Uterus (tissue), 2 donors: Measurements from ENCODE around the gene SUPT7L.

Experiments used
- POLR2A ChIP-seq, 2 donors: fragments of 450-650 bp; IDR thresholded peaks; one replicate each; pipeline ENCODE4 v1.6.1; 2016; ENCODE audit warnings: antibody characterized with exemption in 2 of 2, mild to moderate bottlenecking in 1 of 2, moderate library complexity in 1 of 2
- TF ChIP-seq, protein P1 (sequence below), 4 experiments: fragments of 200-600 bp in 2 of 4; fragments of 450-650 bp in 2 of 4; sonication (generic) in 2 of 4; IDR thresholded peaks; one replicate each; pipeline ENCODE4 v1.5.1; 2016 to 2019; ENCODE audit warnings: antibody characterized with exemption in 4 of 4, mild to moderate bottlenecking in 2 of 4, moderate library complexity in 1 of 4

DNA sequence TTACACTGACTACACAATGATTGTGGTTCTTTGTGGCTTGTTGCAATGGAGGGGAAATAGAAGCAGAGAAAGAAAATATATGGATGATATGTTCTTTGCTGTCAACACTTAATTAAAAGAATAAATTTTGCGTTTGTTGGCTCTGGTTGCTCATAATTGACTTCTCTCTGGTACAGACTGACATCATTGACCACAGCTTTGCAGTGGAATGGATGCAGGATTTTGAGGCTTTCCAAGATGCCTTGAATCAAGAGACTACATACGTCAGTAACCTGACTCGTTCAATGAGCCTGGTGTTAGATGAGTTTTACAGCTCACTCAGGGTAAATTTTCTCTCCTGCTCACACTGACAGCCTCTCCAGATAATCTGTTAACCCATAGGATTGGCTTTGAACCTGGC, 24.7 kb downstream of the SUPT7L start:
- TF ChIP-seq POLR2A (IDR thresholded peaks at IDR 0.05): no peak
- TF ChIP-seq, protein P1, sequence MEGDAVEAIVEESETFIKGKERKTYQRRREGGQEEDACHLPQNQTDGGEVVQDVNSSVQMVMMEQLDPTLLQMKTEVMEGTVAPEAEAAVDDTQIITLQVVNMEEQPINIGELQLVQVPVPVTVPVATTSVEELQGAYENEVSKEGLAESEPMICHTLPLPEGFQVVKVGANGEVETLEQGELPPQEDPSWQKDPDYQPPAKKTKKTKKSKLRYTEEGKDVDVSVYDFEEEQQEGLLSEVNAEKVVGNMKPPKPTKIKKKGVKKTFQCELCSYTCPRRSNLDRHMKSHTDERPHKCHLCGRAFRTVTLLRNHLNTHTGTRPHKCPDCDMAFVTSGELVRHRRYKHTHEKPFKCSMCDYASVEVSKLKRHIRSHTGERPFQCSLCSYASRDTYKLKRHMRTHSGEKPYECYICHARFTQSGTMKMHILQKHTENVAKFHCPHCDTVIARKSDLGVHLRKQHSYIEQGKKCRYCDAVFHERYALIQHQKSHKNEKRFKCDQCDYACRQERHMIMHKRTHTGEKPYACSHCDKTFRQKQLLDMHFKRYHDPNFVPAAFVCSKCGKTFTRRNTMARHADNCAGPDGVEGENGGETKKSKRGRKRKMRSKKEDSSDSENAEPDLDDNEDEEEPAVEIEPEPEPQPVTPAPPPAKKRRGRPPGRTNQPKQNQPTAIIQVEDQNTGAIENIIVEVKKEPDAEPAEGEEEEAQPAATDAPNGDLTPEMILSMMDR (IDR thresholded peaks at IDR 0.05): no peak
